NCI-H748 (cell line): ENCODE measurements around the gene HOXD9.
A peak's percentile ranks its signal among the peaks of the same experiment; 100 is the strongest.

Experiments used
- DNase-seq: peaks from one replicate; lab custom pipeline; 2025; ENCODE audit not compliant: unreplicated experiment; lab: John Stamatoyannopoulos, UW

The HOXD9 gene

GRCh38 chr2:176110415-176111308 lies 11.9 kb upstream of the HOXD9 start:
- DNase-seq, result peak; percentile 58

DNA sequence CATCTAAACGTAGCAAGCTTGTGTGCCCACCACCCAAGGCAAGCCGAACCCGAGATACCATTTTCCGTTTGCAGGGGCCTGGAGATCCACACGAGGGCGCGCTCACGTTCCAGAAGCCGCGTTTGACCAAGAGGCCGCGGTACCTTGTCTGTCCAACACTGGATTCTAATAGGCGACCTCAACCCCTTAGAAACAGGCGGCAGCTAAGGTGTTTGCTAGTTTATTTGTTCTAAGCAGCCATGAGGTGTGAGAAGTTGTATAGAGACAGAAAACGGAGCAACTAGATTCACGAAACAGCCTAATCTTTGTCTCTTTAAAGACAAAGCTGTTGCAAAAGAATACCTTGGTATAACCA lies 11.2 kb upstream of the HOXD9 start:
- peak; percentile 97 for DNase-seq

GRCh38 chr2:176111846-176112374 lies 10.6 kb upstream of the HOXD9 start:
- peak; percentile 64 for DNase-seq

DNA sequence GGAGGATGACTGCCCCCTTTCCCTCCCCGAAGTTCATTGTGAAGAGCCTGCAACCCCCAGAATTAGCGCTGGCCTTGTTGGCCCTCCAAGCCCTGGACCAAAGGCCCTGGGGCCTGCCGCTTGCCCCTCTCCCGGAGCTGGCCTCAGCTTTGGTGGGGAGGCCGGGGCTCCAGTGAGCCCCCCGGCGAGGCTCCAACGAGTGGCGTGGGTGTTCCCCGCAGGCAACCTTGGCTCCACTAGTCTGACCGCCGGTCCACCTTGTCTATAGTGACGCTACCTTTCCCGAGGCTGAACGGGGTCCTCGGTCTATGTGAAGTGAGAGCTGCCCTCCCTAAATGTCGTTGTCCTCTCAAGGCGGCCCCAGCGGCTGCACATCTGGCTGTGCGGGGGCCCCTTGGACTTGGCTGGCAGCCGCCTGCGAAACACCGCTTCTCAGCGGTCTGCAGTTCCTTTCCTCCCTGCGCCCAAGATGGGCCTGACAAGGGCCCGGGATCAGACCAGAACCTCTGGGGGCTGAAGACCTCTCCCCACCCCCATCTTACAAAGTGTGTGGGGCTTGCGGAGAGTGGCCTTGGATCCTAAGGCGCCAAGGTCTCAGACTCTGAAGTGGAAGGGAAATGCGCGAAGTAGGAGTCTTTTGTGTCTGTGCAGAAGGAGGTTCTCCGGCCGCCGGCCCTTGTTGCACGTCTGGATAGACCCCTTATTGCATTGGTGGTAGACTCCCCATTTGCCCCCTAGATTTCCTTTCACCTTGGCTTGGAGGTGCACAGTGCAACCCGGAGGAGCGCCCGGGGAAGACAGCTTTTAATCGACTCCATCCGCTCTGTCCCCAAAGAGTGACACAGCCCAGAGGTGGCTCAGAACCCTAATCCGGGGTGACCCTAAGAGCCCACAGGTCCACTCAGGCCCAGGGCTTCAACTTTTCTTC lies 9.9 kb upstream of the HOXD9 start:
- peak; percentile 61 for DNase-seq

- DNase-seq, result peak; percentile 100
Measured at GRCh38 chr2:176114120-176114929, 8.2 kb upstream of the HOXD9 start.

DNA sequence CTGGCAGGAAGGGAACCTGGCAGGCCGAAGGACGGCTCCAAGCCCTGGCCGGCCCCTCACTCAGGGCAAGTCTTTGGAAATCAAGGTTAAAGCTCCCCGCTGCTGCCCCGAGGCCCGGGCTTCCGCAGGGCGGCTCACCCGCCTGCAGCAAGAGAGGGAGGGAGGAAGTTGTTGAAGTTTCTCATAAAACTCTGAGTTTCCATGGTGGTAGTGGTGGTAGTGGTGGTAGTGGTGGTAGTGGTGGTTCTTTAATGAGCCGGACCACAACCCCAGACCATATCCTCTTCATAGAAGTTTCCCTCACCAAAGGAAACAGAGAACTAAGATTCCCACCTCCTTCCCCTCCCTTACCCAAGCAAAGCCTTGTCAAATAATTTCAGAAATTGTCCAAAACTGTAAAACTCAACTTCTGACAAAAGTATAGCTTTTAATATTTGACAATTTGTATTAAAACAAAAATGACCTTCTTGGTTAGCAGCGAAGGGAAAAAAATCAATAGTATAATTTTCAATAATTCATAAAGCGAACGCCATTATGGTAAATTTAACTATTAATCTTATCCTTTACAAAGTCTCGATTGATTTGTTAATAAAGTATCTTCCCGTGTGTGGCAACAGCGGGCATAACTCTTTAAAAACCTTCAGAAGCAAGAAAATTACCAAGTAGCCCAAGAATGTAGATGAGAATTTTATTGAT lies 7.4 kb upstream of the HOXD9 start:
- no peak for DNase-seq

- DNase-seq, result peak; percentile 38
Measured at GRCh38 chr2:176115883-176116813, 6.4 kb upstream of the HOXD9 start, which contains the start of gene HOXD10. Gene HOXD10 (plus strand): TSS chr2:176116778. CDS start chr2:176116834, 56 bp downstream.

DNA sequence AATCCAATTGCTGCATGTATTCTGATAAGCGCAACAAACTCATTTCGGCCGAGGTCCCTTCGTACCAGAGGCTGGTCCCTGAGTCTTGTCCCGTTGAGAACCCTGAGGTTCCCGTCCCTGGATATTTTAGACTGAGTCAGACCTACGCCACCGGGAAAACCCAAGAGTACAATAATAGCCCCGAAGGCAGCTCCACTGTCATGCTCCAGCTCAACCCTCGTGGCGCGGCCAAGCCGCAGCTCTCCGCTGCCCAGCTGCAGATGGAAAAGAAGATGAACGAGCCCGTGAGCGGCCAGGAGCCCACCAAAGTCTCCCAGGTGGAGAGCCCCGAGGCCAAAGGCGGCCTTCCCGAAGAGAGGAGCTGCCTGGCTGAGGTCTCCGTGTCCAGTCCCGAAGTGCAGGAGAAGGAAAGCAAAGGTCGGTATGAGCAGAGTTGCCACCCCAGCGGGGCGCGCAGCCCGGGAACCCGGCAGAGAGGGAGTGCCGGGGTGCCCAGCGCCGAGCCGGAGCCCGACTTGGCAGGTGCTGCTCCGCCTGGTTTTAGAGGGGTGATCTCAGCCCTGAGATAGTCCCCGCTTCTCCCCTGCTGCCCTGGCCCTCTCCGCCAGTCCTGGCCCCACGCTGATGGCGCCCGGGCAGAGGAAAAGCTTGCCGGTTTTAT lies 5.2 kb upstream of the HOXD9 start:
- DNase-seq, result no peak

DNA sequence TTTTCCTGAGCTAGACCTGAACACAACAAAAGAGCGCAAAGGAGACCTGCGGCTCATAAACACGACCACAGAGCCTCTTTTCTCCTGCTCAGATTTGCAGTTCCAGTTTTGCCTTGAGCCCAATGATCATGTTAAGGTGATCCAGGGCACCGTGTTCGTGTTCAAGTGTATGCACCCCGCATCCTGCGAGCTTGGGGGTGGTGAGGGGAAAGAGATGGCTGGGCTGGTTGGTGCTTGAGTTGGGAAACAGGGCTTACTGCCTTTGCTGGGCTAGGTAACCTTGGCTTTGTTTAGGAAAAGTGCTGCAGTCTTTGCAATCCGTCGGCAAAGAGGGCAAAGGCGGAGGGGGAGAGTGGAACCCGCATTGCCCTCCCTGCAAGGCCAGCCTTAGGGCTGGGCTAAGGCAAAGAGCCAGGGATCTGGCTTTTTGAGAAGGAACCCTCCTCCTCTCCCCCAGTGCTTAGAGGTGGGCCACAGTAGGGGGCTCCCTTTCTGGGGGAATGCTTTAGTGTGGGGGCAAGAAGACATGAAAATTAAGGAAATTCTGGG lies 4.6 kb upstream of the HOXD9 start:
- no peak for DNase-seq

- peak; percentile 43 for DNase-seq
Measured at GRCh38 chr2:176118601-176119339, 3.7 kb upstream of the HOXD9 start.

DNA sequence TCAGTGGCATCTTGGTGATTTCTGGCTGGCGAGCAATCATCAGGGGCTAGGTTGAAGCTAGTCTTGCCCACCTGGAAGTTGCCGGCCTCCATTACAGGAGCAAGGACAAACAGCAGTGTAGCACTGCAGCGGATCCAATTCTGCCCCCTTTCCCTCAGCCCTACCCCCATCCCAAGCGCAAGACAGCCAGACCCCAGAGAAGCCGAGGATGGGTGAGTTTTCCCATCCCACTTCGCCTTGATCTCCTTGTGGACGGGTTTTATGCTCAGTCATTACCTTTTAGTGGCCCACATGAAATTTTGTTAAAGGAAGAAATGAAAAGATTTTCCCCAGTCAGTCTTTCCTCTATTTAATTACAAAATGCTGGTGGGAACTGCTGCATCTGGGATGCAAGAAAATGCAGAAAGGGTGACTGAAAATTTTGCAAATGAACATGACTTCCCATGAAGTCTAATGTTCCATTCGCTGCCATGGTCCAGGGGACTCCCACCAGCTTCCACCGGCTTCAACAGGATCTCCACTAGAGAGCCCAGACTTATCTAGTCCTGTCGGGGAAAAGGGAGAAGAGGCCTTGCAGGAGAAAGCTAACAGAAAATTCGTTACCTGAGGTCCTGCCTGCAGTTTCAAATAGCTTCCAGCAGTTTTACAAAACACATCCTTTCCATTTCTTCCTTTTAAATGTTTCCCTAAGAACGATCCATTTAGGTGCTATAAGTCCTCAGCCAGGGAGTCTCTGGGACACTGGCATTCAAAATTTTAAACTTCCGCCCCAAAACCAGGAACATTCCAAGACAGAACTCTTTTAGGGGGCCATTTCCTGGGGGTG lies 1.9 kb upstream of the HOXD9 start:
- no peak for DNase-seq

- DNase-seq, result no peak
Measured at GRCh38 chr2:176121190-176122051, 1.1 kb upstream of the HOXD9 start.

GRCh38 chr2:176122052-176122682 lies 352 bp upstream of the HOXD9 start:
- DNase-seq, result no peak

DNA sequence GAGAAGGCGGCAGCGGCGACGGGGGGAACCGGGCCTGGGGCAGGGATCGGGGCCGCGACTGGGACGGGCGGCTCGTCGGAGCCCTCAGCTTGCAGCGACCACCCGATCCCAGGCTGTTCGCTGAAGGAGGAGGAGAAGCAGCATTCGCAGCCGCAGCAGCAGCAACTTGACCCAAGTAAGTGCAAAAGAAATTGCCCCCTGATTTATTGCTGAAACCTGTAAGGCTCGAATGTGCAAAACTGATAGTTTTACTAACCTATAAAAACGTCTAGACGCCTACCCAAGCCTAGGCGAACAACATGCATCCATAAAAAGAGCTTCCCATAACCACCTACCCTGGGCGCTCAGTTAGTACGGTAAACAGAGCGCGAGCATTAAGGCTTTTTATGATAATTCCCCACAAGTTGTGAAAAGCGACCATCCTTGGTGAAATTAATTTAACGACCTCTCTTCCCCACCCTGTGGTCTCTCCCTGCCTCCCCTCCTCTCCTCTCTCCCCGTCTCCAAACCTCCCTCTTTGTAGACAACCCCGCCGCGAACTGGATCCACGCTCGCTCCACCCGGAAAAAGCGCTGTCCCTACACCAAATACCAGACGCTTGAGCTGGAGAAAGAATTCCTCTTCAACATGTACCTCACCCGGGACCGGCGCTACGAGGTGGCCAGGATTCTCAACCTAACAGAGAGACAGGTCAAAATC lies 1.0 kb downstream of the HOXD9 start:
- no peak for DNase-seq
